HG03565 (cell line): Measurements from ENCODE around the gene CPNE2.

Experiments used
- ATAC-seq: cut with Tn5 transposase; IDR thresholded peaks from one replicate; pipeline ENCODE4 v1.9.1; 2021; ENCODE audit warnings: mild to moderate bottlenecking, moderate library complexity; ENCODE audit not compliant: unreplicated experiment

The CPNE2 gene

GRCh38 chr16:57123216-57123973 lies 31.0 kb downstream of the CPNE2 start:
- no peak for ATAC-seq

GRCh38 chr16:57123974-57124674 lies 31.7 kb downstream of the CPNE2 start:
- ATAC-seq: no peak

GRCh38 chr16:57125376-57125775 lies 33.0 kb downstream of the CPNE2 start:
- no peak for ATAC-seq

GRCh38 chr16:57125969-57126368 lies 33.6 kb downstream of the CPNE2 start:
- ATAC-seq: no peak

GRCh38 chr16:57126411-57126810 lies 34.0 kb downstream of the CPNE2 start:
- no peak for ATAC-seq

- no peak for ATAC-seq
Measured at GRCh38 chr16:57127037-57127763, 34.8 kb downstream of the CPNE2 start.

- no peak for ATAC-seq
Measured at GRCh38 chr16:57127836-57128235, 35.5 kb downstream of the CPNE2 start.

- peak; percentile 46 for ATAC-seq
Measured at GRCh38 chr16:57128771-57129389, 36.5 kb downstream of the CPNE2 start.

GRCh38 chr16:57130950-57131321 lies 38.6 kb downstream of the CPNE2 start:
- no peak for ATAC-seq

GRCh38 chr16:57131351-57131970 lies 39.1 kb downstream of the CPNE2 start:
- no peak for ATAC-seq

- no peak for ATAC-seq
Measured at GRCh38 chr16:57132470-57132869, 40.1 kb downstream of the CPNE2 start.

GRCh38 chr16:57133031-57133430 lies 40.6 kb downstream of the CPNE2 start:
- no peak for ATAC-seq

GRCh38 chr16:57133886-57134285 lies 41.5 kb downstream of the CPNE2 start:
- no peak for ATAC-seq

- ATAC-seq: no peak
Measured at GRCh38 chr16:57134982-57135381, 42.6 kb downstream of the CPNE2 start.

- no peak for ATAC-seq
Measured at GRCh38 chr16:57137043-57137442, 44.7 kb downstream of the CPNE2 start.

GRCh38 chr16:57137566-57138273 lies 45.3 kb downstream of the CPNE2 start:
- no peak for ATAC-seq

GRCh38 chr16:57138281-57138935 lies 46.0 kb downstream of the CPNE2 start:
- ATAC-seq: no peak

GRCh38 chr16:57140931-57141668 lies 48.7 kb downstream of the CPNE2 start:
- ATAC-seq: no peak
